22Rv1 (cell line): ENCODE data around the gene CDRT4.

Source experiments
- ZFX ChIP-seq: fragments of 450-650 bp; IDR thresholded peaks from 2 replicates; pipeline ENCODE4 v1.6.1; 2017; ENCODE audit warnings: antibody characterized with exemption, borderline replicate concordance
- TF ChIP-seq, protein P1 (sequence below): fragments of 450-650 bp; IDR thresholded peaks from 2 replicates; pipeline ENCODE4 v1.5.1; 2017; ENCODE audit warnings: mild to moderate bottlenecking

DNA sequence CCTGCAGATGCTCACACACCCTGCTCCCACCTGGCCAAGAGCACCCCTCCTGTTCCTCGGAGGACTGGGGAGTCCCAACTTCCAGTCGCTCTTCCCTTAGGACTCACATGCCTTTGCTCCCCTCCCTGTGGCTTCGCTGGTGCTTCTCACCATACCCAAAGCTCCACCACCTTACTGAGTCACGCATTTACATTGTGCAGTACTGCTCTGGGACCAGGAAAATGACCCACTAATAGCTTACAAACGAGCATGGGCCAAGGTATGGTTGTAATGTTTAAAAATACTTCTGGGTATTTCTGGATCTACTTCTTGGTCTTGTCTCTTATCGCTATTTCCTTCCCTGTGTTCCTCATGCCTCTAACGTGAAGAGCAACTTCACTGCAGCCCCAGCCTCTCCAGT, 41.0 kb upstream of the CDRT4 start:
- TF ChIP-seq, protein P1, sequence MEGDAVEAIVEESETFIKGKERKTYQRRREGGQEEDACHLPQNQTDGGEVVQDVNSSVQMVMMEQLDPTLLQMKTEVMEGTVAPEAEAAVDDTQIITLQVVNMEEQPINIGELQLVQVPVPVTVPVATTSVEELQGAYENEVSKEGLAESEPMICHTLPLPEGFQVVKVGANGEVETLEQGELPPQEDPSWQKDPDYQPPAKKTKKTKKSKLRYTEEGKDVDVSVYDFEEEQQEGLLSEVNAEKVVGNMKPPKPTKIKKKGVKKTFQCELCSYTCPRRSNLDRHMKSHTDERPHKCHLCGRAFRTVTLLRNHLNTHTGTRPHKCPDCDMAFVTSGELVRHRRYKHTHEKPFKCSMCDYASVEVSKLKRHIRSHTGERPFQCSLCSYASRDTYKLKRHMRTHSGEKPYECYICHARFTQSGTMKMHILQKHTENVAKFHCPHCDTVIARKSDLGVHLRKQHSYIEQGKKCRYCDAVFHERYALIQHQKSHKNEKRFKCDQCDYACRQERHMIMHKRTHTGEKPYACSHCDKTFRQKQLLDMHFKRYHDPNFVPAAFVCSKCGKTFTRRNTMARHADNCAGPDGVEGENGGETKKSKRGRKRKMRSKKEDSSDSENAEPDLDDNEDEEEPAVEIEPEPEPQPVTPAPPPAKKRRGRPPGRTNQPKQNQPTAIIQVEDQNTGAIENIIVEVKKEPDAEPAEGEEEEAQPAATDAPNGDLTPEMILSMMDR: no peak
- no peak for TF ChIP-seq ZFX
